K562 (cell line): ENCODE measurements around the gene P4HTM. TPM values are rescaled to one million over a fixed set of nuclear protein-coding genes. Genes with fewer than 3 reads are reported as not detected.

Experiments used
- ATAC-seq: fragments of 200-7000 bp; cut with Tn5 transposase; 3 replicates; pipeline ENCODE4 v1.9.1; 2020; ENCODE audit warnings: moderate library complexity
- BruUV-seq: library from RNA; stranded (reverse); fragments of 400-500 nt; replicated peaks from 2 replicates; lab custom pipeline; 2021; lab: Mats Ljungman, UMichigan
- CTCF ChIA-PET: fragments of 300-600 bp; formaldehyde crosslinking; extraction: SDS; loops from one replicate; lab custom pipeline; 2021; ENCODE audit warnings: low intra/inter-chr PET ratio; lab: Yijun Ruan, JAX
- POLR2A ChIA-PET: fragments of 300-600, 350-650 bp; sonication (Branson Sonifier 250); formaldehyde crosslinking; extraction: SDS; loops from one replicate; lab custom pipeline; 2021; ENCODE audit warnings: antibody characterized with exemption, inconsistent platforms; lab: Yijun Ruan, JAX
- DNase-seq, 4 experiments: peaks; one replicate each; pipeline versions ENCODE4 v3.0.0 to v3.0.0-alpha.2; 2011 to 2018; ENCODE audit warnings: low spot score in 3 of 4, mixed read lengths in 3 of 4; ENCODE audit errors: extremely low read depth in 1 of 4
- FAIRE-seq: peaks from 2 replicates; lab custom pipeline; 2011; peaks lifted over from hg19 to GRCh38; lab: Jason Lieb, UNC
- H2AFZ ChIP-seq: 2 replicates; pipeline ENCODE4 v1.6.0; 2011; ENCODE audit warnings: low read depth, low read length, control low read depth, inconsistent platforms
- H3K27ac ChIP-seq: fragments of 200-600 bp; 3 replicates; pipeline ENCODE4 v1.8.0; 2011; ENCODE audit warnings: low read depth, mild to moderate bottlenecking, control low read depth, inconsistent platforms, low read length, moderate library complexity, mixed read lengths; ENCODE audit errors: extremely low read depth
- H3K27me3 ChIP-seq, 2 experiments: fragments of 300-600 bp in 1 of 2; 2 replicates in 1 of 2; 3 replicates in 1 of 2; pipeline versions ENCODE4 v1.6.0 to v1.8.0; 2011; ENCODE audit warnings: inconsistent platforms in 2 of 2, low read length in 2 of 2, mild to moderate bottlenecking in 1 of 2, mixed read lengths in 1 of 2, moderate library complexity in 1 of 2; ENCODE audit not compliant: control insufficient read depth in 2 of 2, insufficient read depth in 2 of 2
- H3K36me3 ChIP-seq: fragments of 300-600 bp; 3 replicates; pipeline ENCODE4 v1.8.0; 2011; ENCODE audit warnings: mild to moderate bottlenecking, low read length, inconsistent platforms; ENCODE audit not compliant: control insufficient read depth, insufficient read depth
- H3K4me1 ChIP-seq, 2 experiments: fragments of 200-600 bp in 1 of 2; replicated peaks in 1 of 2; 2 replicates in 1 of 2; 3 replicates in 1 of 2; pipeline versions ENCODE4 v1.5.1 to v1.8.0; 2011; ENCODE audit warnings: inconsistent platforms in 2 of 2, low read length in 2 of 2, mild to moderate bottlenecking in 1 of 2, mixed read lengths in 1 of 2, moderate library complexity in 1 of 2; ENCODE audit not compliant: control insufficient read depth in 2 of 2, insufficient read depth in 2 of 2
- H3K4me2 ChIP-seq: 2 replicates; pipeline ENCODE4 v1.6.1; 2011; ENCODE audit warnings: low read length, control low read depth, inconsistent platforms, mixed read lengths; ENCODE audit not compliant: insufficient read depth
- H3K4me3 ChIP-seq: fragments of 200-600 bp; sonication (generic), shearing (Covaris generic); 2 replicates; pipeline ENCODE4 v1.5.1; 2016; ENCODE audit warnings: control low read depth, inconsistent platforms
- H3K79me2 ChIP-seq: fragments of 200-600 bp; 3 replicates; pipeline ENCODE4 v1.8.0; 2011; ENCODE audit warnings: low read length, inconsistent platforms; ENCODE audit not compliant: control insufficient read depth, insufficient read depth
- H3K9ac ChIP-seq, 2 experiments: 2 replicates each; pipeline versions ENCODE4 v1.6.0 to v1.6.1; 2011; ENCODE audit warnings: low read depth in 2 of 2, low read length in 2 of 2, control low read depth in 1 of 2, inconsistent platforms in 1 of 2, mild to moderate bottlenecking in 1 of 2, mixed read lengths in 1 of 2; ENCODE audit not compliant: insufficient read depth in 1 of 2
- H3K9me1 ChIP-seq: one replicate; pipeline ENCODE4 v1.6.0; 2011; ENCODE audit warnings: inconsistent platforms, mild to moderate bottlenecking, low read length, moderate library complexity; ENCODE audit not compliant: control insufficient read depth, insufficient read depth
- H3K9me3 ChIP-seq: replicated peaks from 2 replicates; pipeline ENCODE4 v1.5.1; 2011; ENCODE audit warnings: low read depth, low read length, inconsistent platforms; ENCODE audit not compliant: control insufficient read depth, insufficient read depth
- H4K20me1 ChIP-seq: replicated peaks from 2 replicates; pipeline ENCODE4 v1.6.1; 2011; ENCODE audit warnings: low read length, inconsistent platforms, mixed read lengths; ENCODE audit not compliant: control insufficient read depth, insufficient read depth
- EP300 ChIP-seq: IDR thresholded peaks from 2 replicates; pipeline ENCODE4 v1.6.1; 2012; ENCODE audit warnings: low read length, improper control_type of control experiment
- MBD2 ChIP-seq: sonication (generic); IDR thresholded peaks from 2 replicates; pipeline ENCODE4 v1.6.1; 2016; ENCODE audit warnings: low read depth, borderline replicate concordance
- NFXL1 ChIP-seq: fragments of 450-650 bp; formaldehyde crosslinking; IDR thresholded peaks from 2 replicates; pipeline ENCODE4 v1.4.0; 2021; ENCODE audit warnings: mild to moderate bottlenecking
- WGBS: fragments of 100-300 bp; shearing (Covaris generic); methylation state at CpG from one replicate; pipeline ENCODE4 v1.1.6; 2016; ENCODE audit warnings: low coverage, mixed read lengths; ENCODE audit not compliant: insufficient coverage; ENCODE audit errors: missing lambda C conversion rate; 5-methylcytosine and 5-hydroxymethylcytosine counted together
- in situ Hi-C: fragments of 300-500 bp; cut with MboI; formaldehyde crosslinking; loops from 4 replicates; pipeline ENCODE4 v1.15.0; 2018; ENCODE audit warnings: inconsistent platforms, mixed read lengths
- intact Hi-C: fragments of 100-400 bp; cut with micrococcal nuclease; formaldehyde crosslinking; loops from 2 replicates; pipeline ENCODE4 v1.14.2; 2022
- polyA plus RNA-seq, 8 experiments: library from polyadenylated mRNA; depleted of rRNA in 4 of 8; stranded (reverse) in 5 of 8; unstranded in 3 of 8; fragments of >200 nt; fragmentation: Nextera tagmentation in 2 of 8; fragmentation: Illumina TruSeq in 1 of 8; extraction: Ambion mirVana in 2 of 8; extraction: Trizol in 1 of 8; gene quantifications; 2 replicates each; pipeline versions ENCODE4 v1.2.1 to v1.2.3, GENCODE V29; 2011 to 2014; ENCODE audit warnings: inconsistent platforms in 1 of 8, missing spikeins in 1 of 8
- total RNA-seq, 7 experiments: library from RNA; depleted of rRNA in 6 of 7; stranded (reverse); fragments of >200 nt in 6 of 7; fragmentation: Illumina TruSeq in 2 of 7; extraction: Trizol in 2 of 7; gene quantifications; 2 replicates each; pipeline versions ENCODE4 v1.2.1 to v1.2.3, GENCODE V29; 2011 to 2021; ENCODE audit warnings: low replicate concordance in 1 of 7
- TF ChIP-seq, protein P1 (sequence below): fragments of 450-650 bp; conservative IDR thresholded peaks from 2 replicates; pipeline ENCODE4 v1.6.1; 2016; ENCODE audit warnings: missing genetic modification characterization, low read depth, mild to moderate bottlenecking, missing compliant biosample characterization, moderate library complexity

Gene P4HTM
- total and polyA plus RNA-seq, 9 of the 15 experiments (the other 6 are each of a cell fraction or from before 2014, with no cell fraction given): 0.09 to 0.66 (median 0.25) TPM; not detected in 2

DNA sequence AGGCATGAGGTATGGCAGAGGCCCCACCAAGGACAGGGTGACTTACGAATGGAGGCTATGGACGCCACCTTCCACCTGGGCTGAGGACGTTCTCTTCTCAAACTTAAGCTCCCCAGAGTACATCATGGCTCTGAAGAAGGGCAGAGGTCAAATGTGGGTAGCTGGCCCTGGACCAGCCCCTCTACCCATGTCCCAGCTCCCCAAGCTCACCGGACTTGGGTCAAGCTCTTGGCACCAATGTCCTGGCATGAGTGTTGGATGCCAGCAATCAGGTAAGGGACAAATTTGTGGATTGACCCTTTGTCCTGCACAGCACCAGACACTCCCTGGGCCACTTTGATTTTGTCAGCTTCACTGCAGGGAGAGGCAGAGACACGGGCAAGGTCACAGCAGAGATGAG is 34.4 kb downstream of the P4HTM start:
- Histone ChIP-seq H3K36me3 (peaks cover 62% of the 10 kb centered on the region), H3K4me1 (peaks cover 27 to 65% of the 10 kb centered on the region in 2 experiments; a peak in 4 of 5 replicates), H3K9me1 (peaks cover 9% of the 10 kb centered on the region), H3K4me3 (no peak overlapping the region), H2AFZ (no peak overlapping the region)
- WGBS: 63% methylated on average over 3 of the region's 5 CpGs
- DNase-seq: no peak
- no peak for TF ChIP-seq MBD2
- TF ChIP-seq, protein P1, sequence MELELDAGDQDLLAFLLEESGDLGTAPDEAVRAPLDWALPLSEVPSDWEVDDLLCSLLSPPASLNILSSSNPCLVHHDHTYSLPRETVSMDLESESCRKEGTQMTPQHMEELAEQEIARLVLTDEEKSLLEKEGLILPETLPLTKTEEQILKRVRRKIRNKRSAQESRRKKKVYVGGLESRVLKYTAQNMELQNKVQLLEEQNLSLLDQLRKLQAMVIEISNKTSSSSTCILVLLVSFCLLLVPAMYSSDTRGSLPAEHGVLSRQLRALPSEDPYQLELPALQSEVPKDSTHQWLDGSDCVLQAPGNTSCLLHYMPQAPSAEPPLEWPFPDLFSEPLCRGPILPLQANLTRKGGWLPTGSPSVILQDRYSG (tag): no peak
- no peak for TF ChIP-seq EP300
- TF ChIP-seq NFXL1: no peak
- TF ChIP-seq, all 486 proteins: peak for 0
- H3K4me2 ChIP-seq: no peak overlapping the region
- in situ Hi-C loops (no loop called here), intact Hi-C loops (loop anchor here (10.0 kb wide), 1 partner anchor 140 kb away; the partner anchor contains the start of gene CCDC71)
- no peak overlapping the region for H3K27ac ChIP-seq
- no TSS peak for BruUV-seq
- H3K79me2 ChIP-seq: peaks cover 97% of the 10 kb centered on the region
- ChIA-PET POLR2A (interaction anchor here (0.5 to 8.4 kb wide), 6 partner anchors 11 to 446 kb away, joined by 3 to 104 read pairs (median 4); partner anchors contain the start of genes QRICH1 and WDR6), CTCF (interaction anchor here (0.6 kb wide), 1 partner anchor 95 kb away, joined by 3 read pairs; no protein-coding TSS in a partner anchor)
- peaks cover 12% of the 10 kb centered on the region for H4K20me1 ChIP-seq
- H3K9ac ChIP-seq: peak overlapping the region in 1 of 2 experiments; percentile 50; a peak in 1 of 4 replicates
- ATAC-seq: no peak
- H3K27me3 ChIP-seq: no peaks in the 10 kb centered on the region
- FAIRE-seq: no peak
- no peaks in the 10 kb centered on the region for H3K9me3 ChIP-seq
